ENCODE results near the gene CYFIP2. TPM values are rescaled to one million over a fixed set of nuclear protein-coding genes. Genes with fewer than 3 reads are reported as not detected.

The CYFIP2 gene
- total and polyA plus RNA-seq, 2 experiments from 2014 or later: 2.2 to 5.9 TPM

DNA sequence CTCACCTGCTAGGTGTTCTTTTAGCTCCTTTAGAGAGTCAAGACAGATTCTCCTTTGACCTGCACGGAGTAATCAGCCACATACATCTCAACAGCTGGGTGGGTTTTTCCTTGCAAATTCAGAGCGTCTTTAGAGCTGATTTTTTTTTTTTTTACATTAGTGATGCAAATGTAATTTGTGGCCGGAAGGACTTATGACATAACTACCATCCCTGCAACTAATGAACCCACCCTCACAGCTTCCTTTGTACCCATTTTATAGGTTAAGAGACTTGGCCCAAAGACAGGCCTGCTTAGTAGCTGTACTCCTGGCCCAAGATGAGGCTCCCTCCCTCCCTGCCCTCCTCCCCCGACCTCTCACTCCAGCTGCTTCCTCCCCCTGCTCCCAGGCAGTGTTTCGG is 124.2 kb downstream of the CYFIP2 start:
- Histone ChIP-seq H3K9me2 (ENCODE audit: insufficient read depth) (no peaks in the 10 kb centered on the region), H3F3A (ENCODE audit: insufficient read depth) (peaks cover 36% of the 10 kb centered on the region), H3K4me3 (no peak overlapping the region), H3K27ac (no peak overlapping the region), H3K9ac (no peak overlapping the region), H3K36me3 (ENCODE audit: low read depth) (no peaks in the 10 kb centered on the region), H4K20me1 (ENCODE audit: insufficient read depth) (no peaks in the 10 kb centered on the region), H3K9me3 (ENCODE audit: low read depth) (no peaks in the 10 kb centered on the region), H3K79me2 (ENCODE audit: insufficient read depth) (no peaks in the 10 kb centered on the region), H3K4me1 (ENCODE audit: insufficient read depth) (peaks cover 45% of the 10 kb centered on the region), H3K27me3 (replicated peaks; ENCODE audit: insufficient read depth) (no peaks in the 10 kb centered on the region), H2AFZ (no peak overlapping the region), H3K4me2 (ENCODE audit: unreplicated experiment) (no peak overlapping the region)
- DNase-seq: no peak
- in situ Hi-C loops (cut with MboI): no loop called here
- TF ChIP-seq EZH2 (IDR thresholded peaks at IDR 0.05; ENCODE audit: insufficient read depth, poor library complexity, severe bottlenecking) (no peak), EZH2phosphoT487 (IDR thresholded peaks at IDR 0.05; ENCODE audit: insufficient read depth, low read depth) (no peak)
- 54 to 56% methylated on average over 5 of the region's 5 CpGs for WGBS, 2 experiments (ENCODE audit: low coverage in 1 of 2, low lambda C conversion rate in 2 of 2, missing lambda C conversion rate in 2 of 2)

DNA sequence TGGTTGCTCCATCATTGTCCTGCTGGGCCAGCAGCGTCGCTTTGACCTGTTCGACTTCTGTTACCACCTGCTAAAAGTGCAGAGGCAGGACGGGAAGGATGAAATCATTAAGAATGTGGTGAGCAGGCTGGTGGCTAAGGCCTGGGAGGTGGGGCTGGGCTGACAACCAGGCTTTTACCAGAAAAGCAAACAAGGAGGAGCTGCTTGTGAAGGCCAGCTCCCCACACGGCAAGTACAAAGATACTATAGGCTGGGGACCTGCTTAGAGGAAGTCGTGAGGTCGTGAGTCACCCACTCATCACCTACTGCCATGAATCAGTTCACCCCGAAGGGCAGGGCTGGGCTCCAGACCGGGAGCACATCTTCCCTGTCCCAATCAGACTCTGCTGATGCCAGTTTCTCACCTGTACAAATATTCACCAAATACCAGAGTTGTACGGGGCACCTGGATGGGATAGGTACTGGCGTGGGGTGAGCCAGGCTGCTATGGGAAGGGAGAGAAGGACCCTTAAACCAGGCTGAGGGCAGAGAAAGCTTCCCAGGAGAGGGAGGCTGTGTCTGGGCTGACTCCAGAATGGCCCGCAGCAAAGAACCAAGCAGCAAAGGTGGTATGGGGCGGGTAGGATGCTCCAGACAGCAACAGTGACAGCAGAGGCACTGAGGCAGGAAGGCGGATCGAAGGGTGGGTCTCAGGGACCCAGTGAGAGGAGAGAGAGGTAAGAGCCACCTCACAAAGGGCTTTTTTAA is 124.8 kb downstream of the CYFIP2 start:
- Histone ChIP-seq H3K79me2 (ENCODE audit: insufficient read depth) (no peaks in the 10 kb centered on the region), H3K4me1 (ENCODE audit: insufficient read depth) (peaks cover 39% of the 10 kb centered on the region), H3K9ac (no peak overlapping the region), H2AFZ (no peak overlapping the region), H3K36me3 (ENCODE audit: low read depth) (no peaks in the 10 kb centered on the region), H3K4me2 (ENCODE audit: unreplicated experiment) (no peak overlapping the region), H3K4me3 (no peak overlapping the region), H3K27me3 (replicated peaks; ENCODE audit: insufficient read depth) (no peaks in the 10 kb centered on the region), H3K9me2 (ENCODE audit: insufficient read depth) (no peaks in the 10 kb centered on the region), H4K20me1 (ENCODE audit: insufficient read depth) (no peaks in the 10 kb centered on the region), H3K27ac (no peak overlapping the region), H3K9me3 (ENCODE audit: low read depth) (no peaks in the 10 kb centered on the region), H3F3A (ENCODE audit: insufficient read depth) (peaks cover 30% of the 10 kb centered on the region)
- in situ Hi-C loops (cut with MboI): no loop called here
- peak; percentile 95 for DNase-seq
- TF ChIP-seq EZH2phosphoT487 (IDR thresholded peaks at IDR 0.05; ENCODE audit: insufficient read depth, low read depth) (no peak), EZH2 (IDR thresholded peaks at IDR 0.05; ENCODE audit: insufficient read depth, poor library complexity, severe bottlenecking) (no peak)
- WGBS, 2 experiments (ENCODE audit: low coverage in 1 of 2, low lambda C conversion rate in 2 of 2, missing lambda C conversion rate in 2 of 2): 36 to 40% methylated on average over 15 of the region's 15 CpGs

- Histone ChIP-seq H3F3A (ENCODE audit: insufficient read depth) (no peaks in the 10 kb centered on the region), H3K79me2 (ENCODE audit: insufficient read depth) (no peaks in the 10 kb centered on the region), H3K27me3 (replicated peaks; ENCODE audit: insufficient read depth) (no peaks in the 10 kb centered on the region), H2AFZ (no peak overlapping the region), H3K36me3 (ENCODE audit: low read depth) (no peaks in the 10 kb centered on the region), H3K9me3 (ENCODE audit: low read depth) (no peaks in the 10 kb centered on the region), H3K4me2 (ENCODE audit: unreplicated experiment) (no peak overlapping the region), H3K9me2 (ENCODE audit: insufficient read depth) (no peaks in the 10 kb centered on the region), H4K20me1 (ENCODE audit: insufficient read depth) (no peaks in the 10 kb centered on the region), H3K4me1 (ENCODE audit: insufficient read depth) (no peaks in the 10 kb centered on the region), H3K27ac (no peak overlapping the region), H3K4me3 (no peak overlapping the region), H3K9ac (no peak overlapping the region)
- DNase-seq: no peak
- no peak for TF ChIP-seq EZH2 (IDR thresholded peaks at IDR 0.05; ENCODE audit: insufficient read depth, poor library complexity, severe bottlenecking)
- TF ChIP-seq EZH2phosphoT487 (IDR thresholded peaks at IDR 0.05; ENCODE audit: insufficient read depth, low read depth): no peak
- in situ Hi-C loops (cut with MboI): no loop called here
These were observed 132.4 kb downstream of the CYFIP2 start for GRCh38 chr5:157398305-157398704.

DNA sequence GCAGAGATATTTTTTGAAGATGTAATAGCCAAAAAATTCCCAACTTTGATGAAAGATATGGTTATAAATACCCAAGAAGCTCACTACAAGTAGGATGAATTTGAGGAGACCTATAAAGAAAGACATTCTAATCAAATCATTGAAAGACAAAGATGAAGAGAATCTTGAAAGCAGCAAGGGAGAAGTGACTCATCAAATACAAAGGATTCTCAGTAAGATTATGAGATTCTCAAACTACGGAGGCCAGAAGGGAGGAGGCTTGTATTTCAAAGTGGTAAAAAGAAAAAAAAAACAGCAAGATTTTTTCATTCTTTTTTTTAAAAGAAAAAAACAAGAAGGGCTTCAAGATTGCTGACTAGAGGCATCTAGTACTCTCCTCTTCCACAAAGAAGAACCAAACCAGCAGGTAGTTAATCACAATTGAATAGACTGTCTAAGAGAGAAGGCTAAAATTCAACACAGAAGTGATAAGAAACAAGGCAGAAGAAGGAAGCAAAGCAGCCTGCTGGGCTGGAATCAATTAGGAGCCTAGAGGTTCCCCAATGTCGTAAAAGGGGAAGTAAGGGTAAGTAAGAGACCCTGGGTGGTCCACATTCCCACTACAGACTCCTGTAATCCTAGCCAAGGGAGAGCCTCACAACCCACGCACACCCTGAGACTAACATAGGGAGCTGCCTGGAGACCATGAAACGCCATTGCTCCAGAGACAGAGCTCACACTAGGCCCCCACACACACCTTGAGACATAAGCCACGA is 135.0 kb downstream of the CYFIP2 start:
- Histone ChIP-seq H4K20me1 (ENCODE audit: insufficient read depth) (no peaks in the 10 kb centered on the region), H3F3A (ENCODE audit: insufficient read depth) (no peaks in the 10 kb centered on the region), H3K4me2 (ENCODE audit: unreplicated experiment) (no peak overlapping the region), H3K79me2 (ENCODE audit: insufficient read depth) (no peaks in the 10 kb centered on the region), H3K4me3 (no peak overlapping the region), H3K4me1 (ENCODE audit: insufficient read depth) (no peaks in the 10 kb centered on the region), H3K27me3 (replicated peaks; ENCODE audit: insufficient read depth) (no peaks in the 10 kb centered on the region), H2AFZ (no peak overlapping the region), H3K9me2 (ENCODE audit: insufficient read depth) (no peaks in the 10 kb centered on the region), H3K9ac (no peak overlapping the region), H3K27ac (no peak overlapping the region), H3K36me3 (ENCODE audit: low read depth) (no peaks in the 10 kb centered on the region), H3K9me3 (ENCODE audit: low read depth) (no peaks in the 10 kb centered on the region)
- DNase-seq: no peak
- TF ChIP-seq EZH2 (IDR thresholded peaks at IDR 0.05; ENCODE audit: insufficient read depth, poor library complexity, severe bottlenecking) (no peak), EZH2phosphoT487 (IDR thresholded peaks at IDR 0.05; ENCODE audit: insufficient read depth, low read depth) (no peak)
- WGBS, 2 experiments (ENCODE audit: low coverage in 1 of 2, low lambda C conversion rate in 2 of 2, missing lambda C conversion rate in 2 of 2): 54 to 62% methylated on average over 5 of the region's 5 CpGs
- in situ Hi-C loops (cut with MboI): no loop called here
